ENCODE results near the gene PON3. TPM values are rescaled to one million over a fixed set of nuclear protein-coding genes. Genes with fewer than 3 reads are reported as not detected.

The PON3 gene
- total and polyA plus RNA-seq, 2 of the 4 experiments (the other 2 are of a cell fraction), result not detected

GRCh38 chr7:95376632-95377400 lies 19.4 kb downstream of the PON3 start:
- BruUV-seq (replicated peaks), result no TSS peak
- no peak overlapping the region for H2AK5ac ChIP-seq (ENCODE audit: low read depth, low read length)
- no peak overlapping the region for H2BK5ac ChIP-seq (ENCODE audit: low read depth, low read length, poor library complexity, severe bottlenecking)
- no peak overlapping the region for H4K5ac ChIP-seq (ENCODE audit: low read depth, low read length)
- in situ Hi-C loops (cut with MboI; ENCODE audit: low sequenced_read_pairs) (no loop called here), dilution Hi-C loops (cut with HindIII; ENCODE audit: low sequenced_read_pairs, unreplicated experiment) (no loop called here), intact Hi-C loops (cut with micrococcal nuclease) (no loop called here)
- no peaks in the 10 kb centered on the region for H3K4me1 ChIP-seq (ENCODE audit: control insufficient read depth, insufficient read depth, low read length)
- H3K27me3 ChIP-seq (ENCODE audit: control insufficient read depth, insufficient read depth, low read length), result no peaks in the 10 kb centered on the region
- no peak overlapping the region for H2AK9ac ChIP-seq (replicated peaks; ENCODE audit: low read depth, low read length, poor library complexity)
- H4K20me1 ChIP-seq (ENCODE audit: insufficient read depth, low read length), result no peaks in the 10 kb centered on the region
- H3K4me3 ChIP-seq (ENCODE audit: insufficient read depth, low read depth, low read length), result no peak overlapping the region
- no peak for DNase-seq
- H3K14ac ChIP-seq (replicated peaks; ENCODE audit: low read depth, low read length), result no peak overlapping the region
- H4K91ac ChIP-seq (ENCODE audit: insufficient read depth, low read depth, low read length), result no peak overlapping the region
- H3K56ac ChIP-seq (ENCODE audit: extremely low read depth, insufficient read depth, low read length), result no peak overlapping the region
- no peak overlapping the region for H3K23ac ChIP-seq (ENCODE audit: low read depth, low read length)
- H4K8ac ChIP-seq (ENCODE audit: low read depth in 2 of 2, low read length in 2 of 2), result no peak overlapping the region
- POLR2A ChIA-PET (ENCODE audit: unreplicated experiment), result no interaction called here
- no peak overlapping the region for H2BK120ac ChIP-seq (ENCODE audit: low read depth, low read length)
- no peak for ATAC-seq (ENCODE audit: low read depth)
- no peaks in the 10 kb centered on the region for H3K79me1 ChIP-seq (ENCODE audit: low read depth in 1 of 2, low read length in 2 of 2)
- CTCF ChIA-PET, result no interaction called here
- H2BK15ac ChIP-seq (ENCODE audit: low read depth, low read length), result no peak overlapping the region
- no peak overlapping the region for H2BK20ac ChIP-seq (ENCODE audit: low read depth, low read length)
- H3K4me2 ChIP-seq (ENCODE audit: low read depth, low read length), result no peak overlapping the region
- no peak overlapping the region for H2AFZ ChIP-seq (replicated peaks; ENCODE audit: low read length, poor library complexity)
- WGBS, 2 experiments (ENCODE audit: extremely low coverage in 2 of 2, insufficient read length in 1 of 2), result 58% methylated on average over 3 of the region's 18 CpGs; no CpG with 5 or more reads in 1 of the 2 experiments
- H3K27ac ChIP-seq (ENCODE audit: insufficient read depth, low read length), result no peak overlapping the region
- H3K9me3 ChIP-seq (ENCODE audit: control insufficient read depth, insufficient read depth, low read length), result no peaks in the 10 kb centered on the region
- H3K9ac ChIP-seq (ENCODE audit: low read depth, low read length), result no peak overlapping the region
- H3K18ac ChIP-seq (ENCODE audit: low read depth, low read length), result no peak overlapping the region
- H3K36me3 ChIP-seq (ENCODE audit: control insufficient read depth, insufficient read depth, low read length), result no peaks in the 10 kb centered on the region
- no peaks in the 10 kb centered on the region for H3K9me1 ChIP-seq (ENCODE audit: insufficient read depth, low read length)
- TF ChIP-seq ELK1 (IDR thresholded peaks at IDR 0.05; ENCODE audit: borderline replicate concordance, low read depth, low read length) (no peak), MAFK (IDR thresholded peaks at IDR 0.05; ENCODE audit: low read depth, low read length) (no peak), USF2 (IDR thresholded peaks at IDR 0.05; ENCODE audit: low read depth, low read length) (no peak), MAZ (IDR thresholded peaks at IDR 0.05; ENCODE audit: borderline replicate concordance, low read depth, low read length) (no peak), SMC3 (IDR thresholded peaks at IDR 0.05; ENCODE audit: low read depth, low read length) (no peak), MXI1 (IDR thresholded peaks at IDR 0.05; ENCODE audit: borderline replicate concordance, low read depth, low read length) (no peak), NFE2L2 (IDR thresholded peaks at IDR 0.05; ENCODE audit: low read depth, low read length) (no peak), POLR2A (IDR thresholded peaks at IDR 0.05; ENCODE audit: low read depth, low read length) (no peak), BHLHE40 (IDR thresholded peaks at IDR 0.05; ENCODE audit: low read depth, low read length) (no peak), RFX5 (IDR thresholded peaks at IDR 0.05; ENCODE audit: low read depth, low read length) (no peak), RCOR1 (IDR thresholded peaks at IDR 0.05; ENCODE audit: insufficient replicate concordance, low read length) (no peak), RAD21 (IDR thresholded peaks at IDR 0.05; ENCODE audit: low read length) (no peak), CHD1 (IDR thresholded peaks at IDR 0.05; ENCODE audit: low read depth, low read length) (no peak), FOS (IDR thresholded peaks at IDR 0.05; ENCODE audit: low read depth, low read length) (no peak), CEBPB (IDR thresholded peaks at IDR 0.05; ENCODE audit: low read depth, low read length) (no peak)
- H3K4ac ChIP-seq (ENCODE audit: low read depth, low read length), result no peak overlapping the region

Measured in IMR-90 (cell line).